Sigmoid colon (tissue), 4 donors: ENCODE measurements around the gene KYAT1.

Source experiments
- CTCF ChIP-seq, 4 experiments: fragments of 450-650 bp in 3 of 4; fragments of 200-600 bp in 1 of 4; IDR thresholded peaks; one replicate each; pipeline ENCODE4 v1.5.1; 2016 to 2019; ENCODE audit warnings: antibody characterized with exemption in 4 of 4, mild to moderate bottlenecking in 3 of 4, moderate library complexity in 2 of 4
- EP300 ChIP-seq, 4 donors: sonication (generic); formaldehyde crosslinking; IDR thresholded peaks; one replicate each; pipeline ENCODE4 v1.6.1; 2017; ENCODE audit warnings: antibody characterized with exemption in 4 of 4
- POLR2A ChIP-seq, 2 donors: fragments of 450-650 bp; IDR thresholded peaks; one replicate each; pipeline ENCODE4 v1.6.1; 2016; ENCODE audit warnings: antibody characterized with exemption in 2 of 2, mild to moderate bottlenecking in 2 of 2, moderate library complexity in 2 of 2
- POLR2AphosphoS5 ChIP-seq, 4 donors: sonication (generic); formaldehyde crosslinking; IDR thresholded peaks; one replicate each; pipeline ENCODE4 v1.6.1; 2017; ENCODE audit warnings: antibody characterized with exemption in 4 of 4

- TF ChIP-seq POLR2A (IDR thresholded peaks at IDR 0.05) (no peak), CTCF (IDR thresholded peaks at IDR 0.05) (no peak), EP300 (IDR thresholded peaks at IDR 0.05) (no peak), POLR2AphosphoS5 (IDR thresholded peaks at IDR 0.05) (no peak)
These were observed 41.2 kb downstream of the KYAT1 start for GRCh38 chr9:128840524-128840923.
